ENCODE data around the gene PCDH1.
A peak's percentile ranks its signal among the peaks of the same experiment; 100 is the strongest.

DNA sequence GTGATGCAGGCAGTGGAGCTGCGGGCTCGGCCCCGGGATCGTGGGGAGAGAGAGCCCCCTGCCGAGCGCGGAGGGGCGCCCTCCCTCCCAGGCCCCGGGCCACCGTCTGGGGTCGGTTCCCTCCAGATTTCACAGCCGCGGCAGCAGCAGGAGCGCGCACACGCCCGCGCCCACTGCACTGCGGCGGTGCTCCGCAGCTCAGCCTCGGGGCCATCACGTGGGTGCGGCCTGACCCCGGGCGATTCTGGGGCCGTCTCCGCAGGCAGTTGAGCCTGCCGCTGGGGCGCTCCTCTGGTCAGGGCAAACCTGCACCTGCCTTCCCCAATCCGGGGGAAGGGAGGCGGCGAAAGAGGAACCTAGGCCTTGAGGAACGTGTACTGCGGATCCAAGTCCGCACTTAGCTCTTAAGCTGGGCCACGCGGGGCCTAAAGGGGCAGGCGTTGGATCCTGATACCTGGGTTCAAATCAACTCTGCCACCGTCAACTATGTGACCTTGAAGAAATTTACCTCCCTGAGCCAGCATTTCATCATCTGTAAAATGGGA lies 36.1 kb upstream of the PCDH1 start:
- TF ChIP-seq, protein P1, sequence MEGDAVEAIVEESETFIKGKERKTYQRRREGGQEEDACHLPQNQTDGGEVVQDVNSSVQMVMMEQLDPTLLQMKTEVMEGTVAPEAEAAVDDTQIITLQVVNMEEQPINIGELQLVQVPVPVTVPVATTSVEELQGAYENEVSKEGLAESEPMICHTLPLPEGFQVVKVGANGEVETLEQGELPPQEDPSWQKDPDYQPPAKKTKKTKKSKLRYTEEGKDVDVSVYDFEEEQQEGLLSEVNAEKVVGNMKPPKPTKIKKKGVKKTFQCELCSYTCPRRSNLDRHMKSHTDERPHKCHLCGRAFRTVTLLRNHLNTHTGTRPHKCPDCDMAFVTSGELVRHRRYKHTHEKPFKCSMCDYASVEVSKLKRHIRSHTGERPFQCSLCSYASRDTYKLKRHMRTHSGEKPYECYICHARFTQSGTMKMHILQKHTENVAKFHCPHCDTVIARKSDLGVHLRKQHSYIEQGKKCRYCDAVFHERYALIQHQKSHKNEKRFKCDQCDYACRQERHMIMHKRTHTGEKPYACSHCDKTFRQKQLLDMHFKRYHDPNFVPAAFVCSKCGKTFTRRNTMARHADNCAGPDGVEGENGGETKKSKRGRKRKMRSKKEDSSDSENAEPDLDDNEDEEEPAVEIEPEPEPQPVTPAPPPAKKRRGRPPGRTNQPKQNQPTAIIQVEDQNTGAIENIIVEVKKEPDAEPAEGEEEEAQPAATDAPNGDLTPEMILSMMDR (IDR thresholded peaks at IDR 0.05; ENCODE audit: low read depth, low read length): peak; percentile 43
- TF ChIP-seq EZH2phosphoT487 (IDR thresholded peaks at IDR 0.05; ENCODE audit: low read depth): no peak

Data from OCI-LY3 (cell line).